H9 (cell line): ENCODE results near the gene OR2F1. TPM values are rescaled to one million over a fixed set of nuclear protein-coding genes. Genes with fewer than 3 reads are reported as not detected.

ENCODE experiments used
- DNase-seq: peaks from one replicate; pipeline ENCODE4 v3.0.0-alpha.2; 2017
- H2AFZ ChIP-seq: one replicate; pipeline ENCODE4 v1.6.1; 2013; ENCODE audit warnings: mild to moderate bottlenecking, low read length, control low read depth, moderate library complexity
- H2AK5ac ChIP-seq: 2 replicates; pipeline ENCODE4 v1.6.1; 2013; ENCODE audit warnings: low read length, control low read depth, mixed read lengths; ENCODE audit not compliant: insufficient read length
- H2BK120ac ChIP-seq: one replicate; pipeline ENCODE4 v1.6.1; 2013; ENCODE audit warnings: low read depth, mild to moderate bottlenecking, low read length, control low read depth, inconsistent platforms; ENCODE audit not compliant: poor library complexity, severe bottlenecking
- H2BK12ac ChIP-seq: 2 replicates; pipeline ENCODE4 v1.6.1; 2013; ENCODE audit warnings: low read length, control low read depth, mixed read lengths, low read depth; ENCODE audit not compliant: insufficient read length
- H2BK15ac ChIP-seq: 2 replicates; pipeline ENCODE4 v1.6.1; 2013; ENCODE audit warnings: low read depth, low read length, control low read depth
- H2BK20ac ChIP-seq: one replicate; pipeline ENCODE4 v1.6.1; 2013; ENCODE audit warnings: low read depth, mild to moderate bottlenecking, low read length, control low read depth, inconsistent platforms; ENCODE audit not compliant: poor library complexity, severe bottlenecking
- H2BK5ac ChIP-seq: 2 replicates; pipeline ENCODE4 v1.6.1; 2013; ENCODE audit warnings: low read length, control low read depth, mixed read lengths; ENCODE audit not compliant: insufficient read length
- H3K14ac ChIP-seq: 2 replicates; pipeline ENCODE4 v1.6.1; 2013; ENCODE audit warnings: low read length, control low read depth; ENCODE audit not compliant: insufficient read depth
- H3K18ac ChIP-seq: 2 replicates; pipeline ENCODE4 v1.6.1; 2013; ENCODE audit warnings: low read depth, mild to moderate bottlenecking, mixed read lengths, low read length, control low read depth; ENCODE audit not compliant: insufficient read length
- H3K23ac ChIP-seq: 2 replicates; pipeline ENCODE4 v1.6.1; 2013; ENCODE audit warnings: low read length, control low read depth, mixed read lengths, low read depth; ENCODE audit not compliant: insufficient read length
- H3K23me2 ChIP-seq: 2 replicates; pipeline ENCODE4 v1.6.1; 2013; ENCODE audit warnings: low read depth, mild to moderate bottlenecking, mixed read lengths, low read length, control low read depth; ENCODE audit not compliant: insufficient read length, poor library complexity, severe bottlenecking
- H3K27ac ChIP-seq: 2 replicates; pipeline ENCODE4 v1.5.1; 2013; ENCODE audit warnings: low read length, control low read depth, mixed read lengths, low read depth; ENCODE audit not compliant: insufficient read length
- H3K27me3 ChIP-seq: 2 replicates; pipeline ENCODE4 v1.6.1; 2013; ENCODE audit warnings: low read length, control low read depth, inconsistent platforms; ENCODE audit not compliant: insufficient read depth
- H3K4ac ChIP-seq: 2 replicates; pipeline ENCODE4 v1.6.1; 2013; ENCODE audit warnings: low read depth, mild to moderate bottlenecking, control low read depth, inconsistent platforms, low read length, moderate library complexity
- H3K4me1 ChIP-seq: 2 replicates; pipeline ENCODE4 v1.6.1; 2013; ENCODE audit warnings: low read length, control low read depth, inconsistent platforms; ENCODE audit not compliant: insufficient read depth
- H3K4me2 ChIP-seq: 2 replicates; pipeline ENCODE4 v1.6.1; 2013; ENCODE audit warnings: low read length, control low read depth, mixed read lengths; ENCODE audit not compliant: insufficient read length, insufficient read depth
- H3K56ac ChIP-seq: 2 replicates; pipeline ENCODE4 v1.6.1; 2013; ENCODE audit warnings: low read depth, mild to moderate bottlenecking, mixed read lengths, low read length, control low read depth; ENCODE audit not compliant: insufficient read length
- H3K79me1 ChIP-seq: 2 replicates; pipeline ENCODE4 v1.6.1; 2013; ENCODE audit warnings: low read depth, mild to moderate bottlenecking, moderate library complexity, low read length, control low read depth, inconsistent platforms; ENCODE audit not compliant: insufficient read depth, poor library complexity, severe bottlenecking
- H3K79me2 ChIP-seq: 2 replicates; pipeline ENCODE4 v1.6.1; 2013; ENCODE audit warnings: low read length, control low read depth, inconsistent platforms; ENCODE audit not compliant: insufficient read depth
- H3K9ac ChIP-seq: 2 replicates; pipeline ENCODE4 v1.6.1; 2013; ENCODE audit warnings: low read length, control low read depth, mixed read lengths; ENCODE audit not compliant: insufficient read length; ENCODE audit errors: extremely low read depth
- H3K9me3 ChIP-seq: one replicate; pipeline ENCODE4 v1.6.1; 2013; ENCODE audit warnings: low read depth, low read length, inconsistent platforms; ENCODE audit not compliant: control insufficient read depth
- H3T11ph ChIP-seq: one replicate; pipeline ENCODE4 v1.6.1; 2013; ENCODE audit warnings: mild to moderate bottlenecking, low read length, control low read depth, inconsistent platforms
- H4K20me1 ChIP-seq: one replicate; pipeline ENCODE4 v1.6.1; 2013; ENCODE audit not compliant: control insufficient read depth, insufficient read length, insufficient read depth
- H4K5ac ChIP-seq: 2 replicates; pipeline ENCODE4 v1.6.1; 2013; ENCODE audit warnings: low read depth, mild to moderate bottlenecking, mixed read lengths, low read length, control low read depth; ENCODE audit not compliant: insufficient read length
- H4K8ac ChIP-seq: replicated peaks from 2 replicates; pipeline ENCODE4 v1.6.1; 2013; ENCODE audit warnings: low read length, control low read depth, mixed read lengths, low read depth; ENCODE audit not compliant: insufficient read length
- H4K91ac ChIP-seq: 2 replicates; pipeline ENCODE4 v1.6.1; 2013; ENCODE audit warnings: low read depth, mild to moderate bottlenecking, moderate library complexity, mixed read lengths, low read length, control low read depth; ENCODE audit not compliant: insufficient read length
- H3K27ac Mint-ChIP-seq, 3 experiments: 2 replicates in 2 of 3; 3 replicates in 1 of 3; pipeline ENCODE4 v1.8.0; 2020 to 2021; ENCODE audit warnings: mixed read lengths in 3 of 3, mild to moderate bottlenecking in 1 of 3, moderate library complexity in 1 of 3
- H3K27me3 Mint-ChIP-seq: 2 replicates; pipeline ENCODE4 v1.8.0; 2021; ENCODE audit warnings: low read depth, mild to moderate bottlenecking, moderate library complexity, mixed read lengths
- H3K36me3 Mint-ChIP-seq, 3 experiments: 2 replicates in 2 of 3; 3 replicates in 1 of 3; pipeline ENCODE4 v1.8.0; 2020 to 2021; ENCODE audit warnings: low read depth in 3 of 3, mixed read lengths in 3 of 3; ENCODE audit not compliant: insufficient read depth in 1 of 3
- H3K4me1 Mint-ChIP-seq, 2 experiments: 2 replicates each; pipeline ENCODE4 v1.8.0; 2020; ENCODE audit warnings: mixed read lengths in 2 of 2
- H3K4me3 Mint-ChIP-seq, 2 experiments: 2 replicates in 1 of 2; 3 replicates in 1 of 2; pipeline ENCODE4 v1.8.0; 2020 to 2021; ENCODE audit warnings: mild to moderate bottlenecking in 2 of 2, mixed read lengths in 2 of 2, moderate library complexity in 1 of 2
- H3K9me3 Mint-ChIP-seq, 2 experiments: 2 replicates in 1 of 2; 3 replicates in 1 of 2; pipeline ENCODE4 v1.8.0; 2020; ENCODE audit warnings: mild to moderate bottlenecking in 2 of 2, mixed read lengths in 2 of 2, moderate library complexity in 1 of 2
- WGBS: extraction: QIAGEN DNeasy Blood & Tissue Kit; methylation state at CpG from one replicate; pipeline ENCODE4 v1.1.7; 2013; ENCODE audit warnings: missing lambda C conversion rate, low lambda C conversion rate, mixed read lengths; ENCODE audit not compliant: insufficient read length; ENCODE audit errors: extremely low coverage; 5-methylcytosine and 5-hydroxymethylcytosine counted together
- total RNA-seq: library from RNA; stranded (reverse); gene quantifications from 2 replicates; pipeline ENCODE4 v1.2.1, GENCODE V29; 2021
- TF ChIP-seq, protein P1 (sequence below): fragments of 200-600 bp; sonication (generic); conservative IDR thresholded peaks from 3 replicates; pipeline ENCODE4 v1.8.0; 2021; ENCODE audit warnings: antibody characterized with exemption, mild to moderate bottlenecking

OR2F1 gene
- total RNA-seq, 1 experiment from 2014 or later = not detected

- Histone ChIP-seq H3K56ac (no peak within 1 kb of the TSS), H2BK120ac (no peak within 1 kb of the TSS), H4K91ac (no peak within 1 kb of the TSS), H3T11ph (no peak within 1 kb of the TSS), H3K18ac (no peak within 1 kb of the TSS), H2AFZ (no peak within 1 kb of the TSS), H2AK5ac (no peak within 1 kb of the TSS), H3K9ac (no peak within 1 kb of the TSS), H3K9me3 (no peaks in the 10 kb centered on the region), H4K20me1 (no peaks in the 10 kb centered on the region), H3K14ac (no peak within 1 kb of the TSS), H3K23me2 (no peaks in the 10 kb centered on the region), H2BK5ac (no peak within 1 kb of the TSS), H3K27ac (no peak within 1 kb of the TSS), H3K79me1 (no peaks in the 10 kb centered on the region), H3K23ac (no peak within 1 kb of the TSS), H2BK15ac (no peak within 1 kb of the TSS), H2BK20ac (no peak within 1 kb of the TSS), H2BK12ac (no peak within 1 kb of the TSS), H3K27me3 (no peaks in the 10 kb centered on the region), H3K79me2 (no peaks in the 10 kb centered on the region), H3K4me1 (no peaks in the 10 kb centered on the region), H4K8ac (no peak within 1 kb of the TSS), H3K4me2 (no peak within 1 kb of the TSS), H4K5ac (no peak within 1 kb of the TSS), H3K4ac (no peak within 1 kb of the TSS)
- TF ChIP-seq, protein P1, sequence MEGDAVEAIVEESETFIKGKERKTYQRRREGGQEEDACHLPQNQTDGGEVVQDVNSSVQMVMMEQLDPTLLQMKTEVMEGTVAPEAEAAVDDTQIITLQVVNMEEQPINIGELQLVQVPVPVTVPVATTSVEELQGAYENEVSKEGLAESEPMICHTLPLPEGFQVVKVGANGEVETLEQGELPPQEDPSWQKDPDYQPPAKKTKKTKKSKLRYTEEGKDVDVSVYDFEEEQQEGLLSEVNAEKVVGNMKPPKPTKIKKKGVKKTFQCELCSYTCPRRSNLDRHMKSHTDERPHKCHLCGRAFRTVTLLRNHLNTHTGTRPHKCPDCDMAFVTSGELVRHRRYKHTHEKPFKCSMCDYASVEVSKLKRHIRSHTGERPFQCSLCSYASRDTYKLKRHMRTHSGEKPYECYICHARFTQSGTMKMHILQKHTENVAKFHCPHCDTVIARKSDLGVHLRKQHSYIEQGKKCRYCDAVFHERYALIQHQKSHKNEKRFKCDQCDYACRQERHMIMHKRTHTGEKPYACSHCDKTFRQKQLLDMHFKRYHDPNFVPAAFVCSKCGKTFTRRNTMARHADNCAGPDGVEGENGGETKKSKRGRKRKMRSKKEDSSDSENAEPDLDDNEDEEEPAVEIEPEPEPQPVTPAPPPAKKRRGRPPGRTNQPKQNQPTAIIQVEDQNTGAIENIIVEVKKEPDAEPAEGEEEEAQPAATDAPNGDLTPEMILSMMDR = no peak
- Mint-ChIP-seq H3K27me3 (no peaks in the 10 kb centered on the region), H3K36me3 (no peaks in the 10 kb centered on the region), H3K27ac (no peak within 1 kb of the TSS), H3K4me1 (peaks cover 0 to 8% of the 10 kb centered on the region in 2 experiments; a peak in 2 of 4 replicates), H3K4me3 (no peak within 1 kb of the TSS; a peak in 1 of 5 replicates), H3K9me3 (no peaks in the 10 kb centered on the region)
- no CpG with 5 or more reads among the region's 3 CpGs for WGBS
- DNase-seq = no peak
These were observed 19.9 kb upstream of the OR2F1 start, which contains the start of gene OR2F2 for GRCh38 chr7:143934526-143935325. Gene OR2F2 (plus strand): TSS chr7:143935233. CDS start chr7:143935233, 0 bp downstream.
